ENCODE data around the gene TBX3.

The TBX3 gene

GRCh38 chr12:114682106-114682784 is 1.7 kb downstream of the TBX3 start:
- FAIRE-seq = no peak

GRCh38 chr12:114681116-114681871 is 2.7 kb downstream of the TBX3 start:
- no peak for FAIRE-seq

GRCh38 chr12:114680604-114681069 is 3.3 kb downstream of the TBX3 start:
- no peak for FAIRE-seq

GRCh38 chr12:114679942-114680341 is 4.0 kb downstream of the TBX3 start:
- FAIRE-seq = no peak

- no peak for FAIRE-seq
Observed at GRCh38 chr12:114679452-114679875, 4.5 kb downstream of the TBX3 start.

- FAIRE-seq = no peak
Observed at GRCh38 chr12:114678718-114679117, 5.3 kb downstream of the TBX3 start.

GRCh38 chr12:114678028-114678427 is 5.9 kb downstream of the TBX3 start:
- no peak for FAIRE-seq

- no peak for FAIRE-seq
Observed at GRCh38 chr12:114676142-114676741, 7.7 kb downstream of the TBX3 start.

GRCh38 chr12:114674251-114675047 is 9.5 kb downstream of the TBX3 start:
- FAIRE-seq = no peak

GRCh38 chr12:114673901-114674250 is 10.1 kb downstream of the TBX3 start:
- no peak for FAIRE-seq

- FAIRE-seq = no peak
Observed at GRCh38 chr12:114673169-114673833, 10.7 kb downstream of the TBX3 start.

- no peak for FAIRE-seq
Observed at GRCh38 chr12:114672817-114673168, 11.2 kb downstream of the TBX3 start.

GRCh38 chr12:114671443-114672411 is 12.2 kb downstream of the TBX3 start:
- no peak for FAIRE-seq

GRCh38 chr12:114671066-114671442 is 12.9 kb downstream of the TBX3 start:
- no peak for FAIRE-seq

- no peak for FAIRE-seq
Observed at GRCh38 chr12:114670291-114670980, 13.5 kb downstream of the TBX3 start.

- FAIRE-seq = no peak
Observed at GRCh38 chr12:114669401-114670290, 14.3 kb downstream of the TBX3 start.

- no peak for FAIRE-seq
Observed at GRCh38 chr12:114668886-114669288, 15.1 kb downstream of the TBX3 start.

GRCh38 chr12:114668151-114668885 is 15.7 kb downstream of the TBX3 start:
- FAIRE-seq = no peak

- FAIRE-seq = no peak
Observed at GRCh38 chr12:114667669-114668150, 16.3 kb downstream of the TBX3 start.

Data from TTC549 (cell line).